Fibroblast of upper back skin (primary cell): Measurements from ENCODE around the gene PLXNA2.

Experiments used
- DNase-seq: peaks from one replicate; pipeline ENCODE4 v3.0.0-alpha.2; 2013

Gene PLXNA2

GRCh38 chr1:208136459-208137182 is 107.6 kb downstream of the PLXNA2 start:
- DNase-seq, result no peak

GRCh38 chr1:208135354-208135753 is 108.8 kb downstream of the PLXNA2 start:
- peak; percentile 61 for DNase-seq

GRCh38 chr1:208134491-208134890 is 109.7 kb downstream of the PLXNA2 start:
- no peak for DNase-seq

- DNase-seq, result no peak
Measured at GRCh38 chr1:208133355-208133754, 110.8 kb downstream of the PLXNA2 start.

GRCh38 chr1:208132287-208132882 is 111.8 kb downstream of the PLXNA2 start:
- peak; percentile 58 for DNase-seq

- DNase-seq, result peak; percentile 76
Measured at GRCh38 chr1:208131621-208132286, 112.4 kb downstream of the PLXNA2 start.

GRCh38 chr1:208129487-208129886 is 114.7 kb downstream of the PLXNA2 start:
- no peak for DNase-seq

GRCh38 chr1:208129060-208129459 is 115.1 kb downstream of the PLXNA2 start:
- DNase-seq, result no peak

- DNase-seq, result no peak
Measured at GRCh38 chr1:208127792-208128529, 116.2 kb downstream of the PLXNA2 start.

GRCh38 chr1:208127284-208127683 is 116.9 kb downstream of the PLXNA2 start:
- DNase-seq, result no peak

GRCh38 chr1:208126108-208126507 is 118.1 kb downstream of the PLXNA2 start:
- no peak for DNase-seq

- DNase-seq, result no peak
Measured at GRCh38 chr1:208122612-208123358, 121.4 kb downstream of the PLXNA2 start.

GRCh38 chr1:208121813-208122364 is 122.3 kb downstream of the PLXNA2 start:
- no peak for DNase-seq

- DNase-seq, result no peak
Measured at GRCh38 chr1:208120431-208120790, 123.8 kb downstream of the PLXNA2 start.

- DNase-seq, result no peak
Measured at GRCh38 chr1:208118841-208119606, 125.2 kb downstream of the PLXNA2 start.

- no peak for DNase-seq
Measured at GRCh38 chr1:208118306-208118705, 125.9 kb downstream of the PLXNA2 start.

- no peak for DNase-seq
Measured at GRCh38 chr1:208117826-208118225, 126.4 kb downstream of the PLXNA2 start.

GRCh38 chr1:208117409-208117808 is 126.8 kb downstream of the PLXNA2 start:
- no peak for DNase-seq

- no peak for DNase-seq
Measured at GRCh38 chr1:208115924-208116640, 128.1 kb downstream of the PLXNA2 start.

GRCh38 chr1:208113011-208113410 is 131.2 kb downstream of the PLXNA2 start:
- no peak for DNase-seq

- no peak for DNase-seq
Measured at GRCh38 chr1:208112401-208112800, 131.8 kb downstream of the PLXNA2 start.
